GM12875 (cell line): ENCODE measurements around the gene RITA1.

ENCODE experiments used
- H3K4me3 ChIP-seq: one replicate; pipeline ENCODE4 v1.5.1; 2011; ENCODE audit warnings: low read depth, low read length, control low read depth
- CTCF ChIP-seq: IDR thresholded peaks from 2 replicates; pipeline ENCODE4 v1.5.1; 2011; ENCODE audit warnings: low read depth, mild to moderate bottlenecking, control low read depth, inconsistent platforms, low read length, moderate library complexity, borderline replicate concordance; ENCODE audit not compliant: insufficient read depth

Gene RITA1

DNA sequence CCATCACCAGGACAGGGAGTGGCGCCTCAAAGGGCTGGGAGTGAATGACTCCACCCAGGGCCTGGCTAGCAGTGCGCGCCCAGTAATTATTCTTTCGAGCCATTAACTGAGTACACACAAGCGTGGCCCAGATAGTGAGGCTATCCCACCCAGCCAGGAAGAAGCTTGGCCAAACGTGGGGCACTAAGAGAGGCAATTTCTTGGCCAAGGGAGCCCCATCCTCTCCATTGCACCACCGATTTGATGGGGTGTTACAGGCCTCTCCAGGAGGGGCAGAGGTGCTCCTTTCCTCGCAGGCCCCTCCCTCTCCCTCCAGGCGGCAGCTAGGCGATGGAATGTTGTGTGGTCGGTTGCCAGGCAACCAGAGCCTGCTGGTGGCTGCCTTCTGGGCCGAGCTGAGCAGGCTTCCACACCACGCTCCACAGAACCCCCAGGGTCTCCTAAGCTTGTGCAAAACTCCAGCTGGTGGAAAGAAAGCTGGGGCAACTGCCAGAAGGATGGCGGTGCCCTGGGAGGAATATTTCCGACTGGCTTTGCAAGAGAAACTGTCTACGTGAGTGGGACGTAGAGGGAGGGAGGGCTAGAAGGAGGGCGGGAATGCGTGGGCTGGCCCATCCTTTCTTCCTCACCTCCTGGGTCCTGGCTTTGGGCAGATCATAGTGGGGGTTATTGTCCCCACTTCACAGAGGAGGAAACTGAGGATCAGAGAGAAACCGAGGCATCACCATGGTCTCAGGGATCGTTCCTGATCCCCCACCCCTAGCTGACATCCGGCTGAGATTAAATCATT lies 36.0 kb upstream of the RITA1 start, which contains the start of gene CFAP73:
Gene CFAP73, plus strand, starts transcription at position 364 of the 790 bp plus-strand sequence. Its CDS starts 134 bp downstream, at position 498.
- no peak for TF ChIP-seq CTCF
- no peak within 1 kb of the TSS for H3K4me3 ChIP-seq

DNA sequence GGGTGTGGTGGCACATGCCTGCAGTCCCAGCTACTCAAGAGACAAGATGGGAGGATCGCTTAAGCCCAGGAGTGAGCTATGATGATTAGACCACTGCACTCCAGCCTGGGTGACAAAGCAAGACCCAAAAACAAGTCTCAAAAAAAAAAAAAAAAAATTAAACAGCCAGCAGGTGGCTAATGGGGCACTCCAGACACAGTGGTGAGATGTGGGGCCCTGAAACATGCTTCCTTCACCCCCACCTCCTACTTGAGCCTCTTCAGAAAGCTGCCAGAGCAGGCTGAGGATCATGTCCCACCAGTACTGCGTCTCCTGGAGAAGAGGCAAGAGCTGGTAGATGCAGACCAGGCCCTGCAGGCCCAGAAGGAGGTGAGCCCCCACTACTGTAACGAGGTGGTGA lies 33.9 kb upstream of the RITA1 start:
- H3K4me3 ChIP-seq: no peak overlapping the region
- TF ChIP-seq CTCF: no peak

DNA sequence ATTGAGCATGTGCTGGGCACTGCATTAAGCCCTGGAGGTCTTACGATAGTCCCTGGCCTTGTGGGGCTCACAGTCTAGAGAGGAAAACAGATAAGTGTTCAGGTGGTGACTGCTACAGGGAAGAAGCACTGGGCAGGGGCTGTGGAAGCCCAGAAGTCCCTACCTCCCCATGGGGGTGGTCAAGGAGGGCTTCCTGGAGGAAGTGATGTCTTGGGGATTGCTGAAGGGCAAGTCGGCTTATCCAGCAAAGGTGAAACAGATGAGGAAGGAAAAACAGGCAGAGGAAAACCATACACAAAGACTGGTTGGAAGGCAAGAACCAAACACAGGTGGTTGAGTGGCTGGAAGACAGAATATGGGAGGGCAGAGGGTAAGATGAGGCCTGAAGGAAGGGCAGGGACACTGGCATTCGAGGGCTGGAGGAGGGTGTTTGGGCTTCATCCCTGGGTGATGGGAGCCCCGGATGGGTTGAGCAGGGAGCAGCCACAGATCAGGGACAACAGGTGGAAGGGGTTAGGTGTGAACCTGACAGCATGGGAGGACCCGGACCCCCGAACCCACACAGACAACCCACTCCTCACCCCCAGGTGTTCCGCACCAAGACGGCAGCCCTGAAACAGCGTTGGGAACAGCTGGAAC lies 33.2 kb upstream of the RITA1 start:
- H3K4me3 ChIP-seq: no peak overlapping the region

GRCh38 chr12:113152835-113153814 lies 32.4 kb upstream of the RITA1 start:
- peak; percentile 61 for TF ChIP-seq CTCF
- H3K4me3 ChIP-seq: peak overlapping the region; percentile 42

More for the DNA sequence above, 33.2 kb upstream of the RITA1 start:
- TF ChIP-seq CTCF: no peak

- no peak overlapping the region for H3K4me3 ChIP-seq
- no peak for TF ChIP-seq CTCF
Measured at GRCh38 chr12:113154351-113154973, 31.1 kb upstream of the RITA1 start.

GRCh38 chr12:113155060-113155459 lies 30.5 kb upstream of the RITA1 start:
- no peak for TF ChIP-seq CTCF
- H3K4me3 ChIP-seq: no peak overlapping the region
